H1 (cell line): ENCODE measurements around the gene ITGB8. TPM values are rescaled to one million over a fixed set of nuclear protein-coding genes. Genes with fewer than 3 reads are reported as not detected.

ENCODE experiments used
- CTCF ChIA-PET: fragments of 300-600 bp; sonication (Branson Sonifier 250); formaldehyde crosslinking; loops from one replicate; lab custom pipeline; 2021; ENCODE audit not compliant: partially characterized antibody; lab: Charles Lee
- POLR2A ChIA-PET: fragments of 300-600 bp; sonication (Branson Sonifier 250); formaldehyde crosslinking; loops from one replicate; lab custom pipeline; 2021; ENCODE audit warnings: inconsistent platforms; ENCODE audit not compliant: partially characterized antibody; lab: Charles Lee
- DNase-seq, 2 experiments: peaks; one replicate each; pipeline versions ENCODE4 v3.0.0 to v3.0.0-alpha.2; 2010 to 2022; ENCODE audit warnings: low spot score in 2 of 2, low read depth in 1 of 2, mixed read lengths in 1 of 2
- FAIRE-seq: peaks from 2 replicates; lab custom pipeline; 2011; peaks lifted over from hg19 to GRCh38; lab: Jason Lieb, UNC
- H2AFZ ChIP-seq: 2 replicates; pipeline ENCODE4 v1.8.1; 2012; ENCODE audit warnings: low read length, inconsistent platforms
- H2AK5ac ChIP-seq: 2 replicates; pipeline ENCODE4 v1.6.1; 2013; ENCODE audit warnings: low read depth, low read length
- H2BK120ac ChIP-seq: replicated peaks from 2 replicates; pipeline ENCODE3; 2013; ENCODE audit warnings: low read depth, low read length, inconsistent platforms
- H2BK12ac ChIP-seq: 2 replicates; pipeline ENCODE4 v1.6.1; 2013; ENCODE audit warnings: low read depth, low read length
- H2BK15ac ChIP-seq: 2 replicates; pipeline ENCODE4 v1.6.1; 2013; ENCODE audit warnings: low read length
- H2BK20ac ChIP-seq: 2 replicates; pipeline ENCODE4 v1.6.1; 2013; ENCODE audit warnings: low read length
- H2BK5ac ChIP-seq: 2 replicates; pipeline ENCODE4 v1.6.1; 2013; ENCODE audit warnings: low read depth, low read length
- H3K14ac ChIP-seq: 2 replicates; pipeline ENCODE4 v1.6.1; 2013; ENCODE audit warnings: inconsistent platforms; ENCODE audit not compliant: insufficient read length
- H3K18ac ChIP-seq: 2 replicates; pipeline ENCODE4 v1.6.1; 2013; ENCODE audit warnings: low read length; ENCODE audit errors: extremely low read depth
- H3K23ac ChIP-seq: 2 replicates; pipeline ENCODE4 v1.6.1; 2013; ENCODE audit warnings: inconsistent platforms; ENCODE audit not compliant: insufficient read length
- H3K23me2 ChIP-seq: 2 replicates; pipeline ENCODE4 v1.6.1; 2013; ENCODE audit warnings: low read depth, low read length
- H3K27ac ChIP-seq: 2 replicates; pipeline ENCODE4 v1.6.1; 2011; ENCODE audit warnings: low read depth, low read length, inconsistent platforms
- H3K27me3 ChIP-seq, 4 experiments: replicated peaks in 1 of 4; 1 replicate in 1 of 4; 2 replicates in 3 of 4; pipeline versions ENCODE4 v1.6.1 to v1.8.1; 2011 to 2013; ENCODE audit warnings: low read length in 3 of 4, mild to moderate bottlenecking in 3 of 4, inconsistent platforms in 2 of 4, mixed read lengths in 2 of 4, moderate library complexity in 1 of 4; ENCODE audit not compliant: control insufficient read depth in 3 of 4, insufficient read depth in 3 of 4; ENCODE audit errors: extremely low read depth in 1 of 4
- H3K36me3 ChIP-seq, 4 experiments: 2 replicates each; pipeline versions ENCODE4 v1.6.1 to v1.8.1; 2011 to 2013; ENCODE audit warnings: mild to moderate bottlenecking in 4 of 4, low read length in 3 of 4, moderate library complexity in 2 of 4, control low read depth in 1 of 4, inconsistent platforms in 1 of 4; ENCODE audit not compliant: insufficient read depth in 4 of 4, control insufficient read depth in 2 of 4
- H3K4ac ChIP-seq: replicated peaks from 2 replicates; pipeline ENCODE3; 2013; ENCODE audit warnings: low read length, low read depth, mixed read lengths, inconsistent platforms; ENCODE audit not compliant: insufficient read length
- H3K4me1 ChIP-seq, 4 experiments: replicated peaks in 1 of 4; 1 replicate in 1 of 4; 2 replicates in 3 of 4; pipeline versions ENCODE4 v1.6.1 to v1.8.1; 2011 to 2013; ENCODE audit warnings: low read length in 3 of 4, inconsistent platforms in 2 of 4, mixed read lengths in 1 of 4; ENCODE audit not compliant: insufficient read depth in 4 of 4, control insufficient read depth in 3 of 4
- H3K4me2 ChIP-seq, 2 experiments: 2 replicates each; pipeline versions ENCODE4 v1.6.1 to v1.8.1; 2011 to 2013; ENCODE audit warnings: low read depth in 2 of 2, low read length in 2 of 2, control low read depth in 1 of 2, inconsistent platforms in 1 of 2, mild to moderate bottlenecking in 1 of 2; ENCODE audit not compliant: insufficient read depth in 1 of 2
- H3K4me3 ChIP-seq, 4 experiments: fragments of 200-600, 300-600 bp in 1 of 4; sonication (generic), shearing (Covaris generic), sonication (Bioruptor Twin) in 1 of 4; 2 replicates each; pipeline versions ENCODE4 v1.5.1 to v1.8.1; 2011 to 2016; ENCODE audit warnings: low read length in 4 of 4, low read depth in 3 of 4, control low read depth in 2 of 4, inconsistent platforms in 2 of 4, mild to moderate bottlenecking in 2 of 4, mixed read lengths in 1 of 4, moderate library complexity in 1 of 4; ENCODE audit not compliant: insufficient read depth in 2 of 4; ENCODE audit errors: extremely low read depth in 1 of 4
- H3K56ac ChIP-seq: replicated peaks from 2 replicates; pipeline ENCODE3; 2013; ENCODE audit warnings: low read depth, mild to moderate bottlenecking, mixed read lengths, low read length, inconsistent platforms; ENCODE audit not compliant: insufficient read length
- H3K79me1 ChIP-seq: 2 replicates; pipeline ENCODE4 v1.6.1; 2013; ENCODE audit warnings: low read depth, low read length, control low read depth
- H3K79me2 ChIP-seq, 2 experiments: 2 replicates each; pipeline versions ENCODE4 v1.6.1 to v1.8.1; 2012 to 2013; ENCODE audit warnings: low read length in 2 of 2, mild to moderate bottlenecking in 2 of 2, inconsistent platforms in 1 of 2; ENCODE audit not compliant: insufficient read depth in 2 of 2, control insufficient read depth in 1 of 2
- H3K9ac ChIP-seq, 4 experiments: replicated peaks in 1 of 4; 1 replicate in 1 of 4; 2 replicates in 3 of 4; pipeline versions ENCODE4 v1.6.1 to v1.8.1; 2011 to 2013; ENCODE audit warnings: low read depth in 3 of 4, low read length in 3 of 4, control low read depth in 2 of 4, mild to moderate bottlenecking in 2 of 4, moderate library complexity in 2 of 4, inconsistent platforms in 1 of 4; ENCODE audit errors: extremely low read depth in 1 of 4
- H3K9me3 ChIP-seq, 2 experiments: 2 replicates each; pipeline versions ENCODE4 v1.6.1 to v1.8.1; 2012 to 2013; ENCODE audit warnings: mild to moderate bottlenecking in 2 of 2, moderate library complexity in 2 of 2, control low read depth in 1 of 2, inconsistent platforms in 1 of 2, low read depth in 1 of 2, low read length in 1 of 2, mixed read lengths in 1 of 2; ENCODE audit not compliant: insufficient read depth in 2 of 2
- H4K20me1 ChIP-seq, 2 experiments: replicated peaks in 1 of 2; 2 replicates each; pipeline versions ENCODE3 to v1.8.1; 2011 to 2013; ENCODE audit warnings: inconsistent platforms in 2 of 2, low read length in 2 of 2, mild to moderate bottlenecking in 1 of 2; ENCODE audit not compliant: insufficient read depth in 2 of 2, control insufficient read depth in 1 of 2
- H4K5ac ChIP-seq: 2 replicates; pipeline ENCODE4 v1.6.1; 2013; ENCODE audit warnings: low read length, low read depth, mixed read lengths, inconsistent platforms; ENCODE audit not compliant: insufficient read length
- H4K8ac ChIP-seq: 2 replicates; pipeline ENCODE4 v1.8.0; 2013; ENCODE audit warnings: mild to moderate bottlenecking, moderate library complexity, low read length, inconsistent platforms; ENCODE audit not compliant: insufficient read depth; ENCODE audit errors: extremely low read depth
- H4K91ac ChIP-seq: replicated peaks from 2 replicates; pipeline ENCODE3; 2013; ENCODE audit warnings: low read length, mixed read lengths, inconsistent platforms; ENCODE audit not compliant: insufficient read length
- CBX5 ChIP-seq: fragments of 300-800, 300-1000 bp; sonication (generic); IDR thresholded peaks from 2 replicates; pipeline ENCODE4 v1.7.1; 2016; ENCODE audit warnings: antibody characterized with exemption, low read length, low read depth
- JUND ChIP-seq: IDR thresholded peaks from 2 replicates; pipeline ENCODE4 v1.6.1; 2011; ENCODE audit warnings: mild to moderate bottlenecking, improper control_type of control experiment, low read length
- SP4 ChIP-seq: IDR thresholded peaks from 2 replicates; pipeline ENCODE4 v1.6.1; 2012; ENCODE audit warnings: low read length, inconsistent platforms
- polyA plus RNA-seq, 7 experiments: library from polyadenylated mRNA; depleted of rRNA in 3 of 7; stranded (reverse) in 5 of 7; unstranded in 2 of 7; fragments of >200 nt in 5 of 7; fragments of 200-250 nt in 2 of 7; gene quantifications; 1 replicate in 5 of 7; 2 replicates in 1 of 7; 4 replicates in 1 of 7; pipeline versions ENCODE4 v1.2.1 to v1.2.3, GENCODE V29; 2011 to 2013; ENCODE audit warnings: missing spikeins in 2 of 7, mixed read lengths in 2 of 7
- total RNA-seq: library from RNA; stranded (reverse); fragmentation: NEBNext Ultra II Directional; extraction: Animal tissue kit (Norgen Biotek cat#: 25700); gene quantifications from 2 replicates; pipeline ENCODE4 v1.2.1, GENCODE V29; 2021

The ITGB8 gene
- total and polyA plus RNA-seq, 2 of the 8 experiments (the other 6 are each of a cell fraction or from before 2014, with no cell fraction given): 1.2 to 3.6 TPM

DNA sequence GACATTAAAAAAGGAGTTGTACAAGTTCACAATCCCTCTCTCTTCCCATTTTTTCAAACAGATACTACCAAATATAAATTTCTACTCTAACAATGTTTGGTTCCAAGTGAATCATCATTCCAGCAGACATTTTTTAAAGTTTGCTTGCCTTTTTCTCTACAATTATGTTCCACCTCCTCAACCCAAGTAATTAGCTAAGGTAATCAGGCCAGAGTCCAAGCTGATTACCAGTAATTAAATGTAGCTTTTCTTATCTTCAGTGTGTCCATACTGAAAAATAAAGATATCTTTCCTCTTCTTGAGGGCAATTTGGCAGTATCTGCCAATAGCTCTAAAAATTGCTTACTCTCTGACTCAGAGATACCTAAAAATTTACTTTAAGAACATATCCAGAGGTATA is 126.0 kb downstream of the ITGB8 start:
- FAIRE-seq: no peak
- no peaks in the 10 kb centered on the region for H3K23me2 ChIP-seq
- H3K27ac ChIP-seq: no peak overlapping the region
- no peaks in the 10 kb centered on the region for H3K36me3 ChIP-seq
- H3K18ac ChIP-seq: no peak overlapping the region
- H2AFZ ChIP-seq: no peak overlapping the region
- ChIA-PET POLR2A (no interaction called here), CTCF (interaction anchor here (0.7 to 1.7 kb wide), 5 partner anchors 15 to 284 kb away, joined by 3 to 10 read pairs (median 3); partner anchors contain the start of gene ITGB8)
- H4K20me1 ChIP-seq: no peaks in the 10 kb centered on the region
- no peaks in the 10 kb centered on the region for H3K79me2 ChIP-seq
- no peak overlapping the region for H2BK15ac ChIP-seq
- no peak overlapping the region for H3K56ac ChIP-seq
- no peak overlapping the region for H3K4me2 ChIP-seq
- no peaks in the 10 kb centered on the region for H3K9me3 ChIP-seq
- no peak overlapping the region for H4K5ac ChIP-seq
- no peaks in the 10 kb centered on the region for H3K4me1 ChIP-seq
- no peak overlapping the region for H2BK120ac ChIP-seq
- H3K4ac ChIP-seq: no peak overlapping the region
- H3K79me1 ChIP-seq: no peaks in the 10 kb centered on the region
- H2BK5ac ChIP-seq: no peak overlapping the region
- no peaks in the 10 kb centered on the region for H3K27me3 ChIP-seq
- H4K8ac ChIP-seq: no peak overlapping the region
- TF ChIP-seq JUND (no peak), CBX5 (no peak), SP4 (no peak)
- H3K9ac ChIP-seq: no peak overlapping the region
- H3K14ac ChIP-seq: no peak overlapping the region
- no peak for DNase-seq
- H3K23ac ChIP-seq: no peak overlapping the region
- H2AK5ac ChIP-seq: no peak overlapping the region
- no peak overlapping the region for H2BK20ac ChIP-seq
- H2BK12ac ChIP-seq: no peak overlapping the region
- H4K91ac ChIP-seq: no peak overlapping the region
- H3K4me3 ChIP-seq: no peak overlapping the region
